Measurements from ENCODE around the gene SCIMP. TPM values are rescaled to one million over a fixed set of nuclear protein-coding genes. Genes with fewer than 3 reads are reported as not detected.
"Not testable (repeated sequence)": the region's sequence is repeated elsewhere in the genome, so short reads cannot be mapped to it uniquely, and the experiment has no call there.

Gene SCIMP
- total and polyA plus RNA-seq, 3 donors from 2014 or later = 0.39 to 2.5 (median 0.50) TPM

DNA sequence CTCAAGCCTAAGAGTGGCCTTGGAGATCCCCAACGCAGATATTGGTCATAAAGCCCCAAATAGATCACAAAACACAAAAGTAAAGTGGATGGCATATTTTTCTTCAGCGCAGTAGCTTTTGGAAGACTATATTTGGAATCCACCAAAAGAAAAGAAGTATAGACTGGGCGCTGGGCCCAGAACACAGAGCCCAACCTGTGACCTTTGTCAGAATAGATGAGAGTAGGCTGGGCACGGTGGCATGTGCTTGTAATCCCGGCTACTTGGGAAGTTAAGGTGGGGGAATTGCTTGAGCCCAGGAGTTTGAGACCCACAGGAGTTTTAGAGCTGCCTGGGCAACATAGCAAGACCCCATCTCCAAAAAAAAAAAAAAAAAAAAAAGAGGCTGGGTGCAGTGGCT is 14.6 kb downstream of the SCIMP start:
- DNase-seq = no peak
- Histone ChIP-seq H3K4me1 (no peaks in the 10 kb centered on the region), H3K4me3 (no peak overlapping the region), H3K9me3 (no peaks in the 10 kb centered on the region), H3K36me3 (ENCODE audit: low read depth, missing control alignments) (no peaks in the 10 kb centered on the region), H3K27me3 (no peaks in the 10 kb centered on the region), H3K27ac (no peak overlapping the region)
- 85 to 90% methylated on average over 5 of the region's 5 CpGs for WGBS, 2 donors
- no peak for TF ChIP-seq CTCF (IDR thresholded peaks at IDR 0.05)
- intact Hi-C loops (cut with DNase I; ENCODE audit: low total_unique reads) = no loop called here

- Histone ChIP-seq H3K36me3 (ENCODE audit: low read depth, missing control alignments) (no peaks in the 10 kb centered on the region), H3K4me1 (no peaks in the 10 kb centered on the region), H3K9me3 (no peaks in the 10 kb centered on the region), H3K27ac (no peak overlapping the region), H3K4me3 (no peak overlapping the region), H3K27me3 (no peaks in the 10 kb centered on the region)
- DNase-seq = no peak
- TF ChIP-seq POLR2A (IDR thresholded peaks at IDR 0.05) = no peak
- TF ChIP-seq CTCF (IDR thresholded peaks at IDR 0.05) = no peak
- intact Hi-C loops (cut with DNase I; ENCODE audit: low total_unique reads) = no loop called here
- 89 to 98% methylated on average over 6 of the region's 6 CpGs for WGBS, 2 donors
Observed at GRCh38 chr17:5219536-5219935, 15.1 kb downstream of the SCIMP start.

DNA sequence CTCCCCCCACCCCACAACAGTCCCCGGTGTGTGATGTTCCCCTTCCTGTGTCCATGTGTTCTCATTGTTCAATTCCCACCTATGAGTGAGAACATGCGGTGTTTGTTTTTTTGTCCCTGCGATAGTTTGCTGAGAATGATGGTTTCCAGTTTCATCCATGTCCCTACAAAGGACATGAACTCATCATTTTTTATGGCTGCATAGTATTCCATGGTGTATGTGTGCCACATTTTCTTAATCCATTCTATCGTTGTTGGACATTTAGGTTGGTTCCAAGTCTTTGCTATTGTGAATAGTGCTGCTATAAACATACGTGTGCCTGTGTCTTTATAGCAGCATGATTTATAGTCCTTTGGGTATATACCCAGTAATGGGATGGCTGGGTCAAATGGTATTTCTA is 17.1 kb downstream of the SCIMP start:
- DNase-seq; intact Hi-C loops (cut with DNase I; ENCODE audit: low total_unique reads); H3K36me3 ChIP-seq (ENCODE audit: low read depth, missing control alignments); H3K9me3 ChIP-seq; H3K4me3 ChIP-seq; H3K27me3 ChIP-seq; H3K27ac ChIP-seq; H3K4me1 ChIP-seq: not testable (repeated sequence)
- 91 to 100% methylated on average over 4 of the region's 5 CpGs for WGBS, 2 donors

DNA sequence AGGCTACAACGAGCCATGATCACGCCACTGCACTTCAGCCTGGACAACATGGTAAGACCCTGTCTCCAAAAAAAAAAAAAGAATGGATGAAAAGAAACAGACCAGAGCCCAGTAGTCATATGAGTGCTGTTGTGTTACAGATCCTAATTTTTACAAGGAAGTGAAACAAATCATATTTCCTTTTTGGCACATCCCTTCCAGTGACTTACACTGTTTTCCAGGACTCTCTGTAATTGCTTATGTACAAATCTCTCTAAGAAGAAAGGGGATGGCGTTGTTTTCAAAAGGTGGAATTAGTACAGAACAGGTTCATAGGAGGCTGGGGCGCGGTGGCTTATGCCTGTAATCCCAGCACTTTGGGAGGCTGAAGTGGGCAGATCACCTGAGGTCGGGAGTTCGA is 23.2 kb downstream of the SCIMP start:
- Histone ChIP-seq H3K36me3 (ENCODE audit: low read depth, missing control alignments) (no peaks in the 10 kb centered on the region), H3K27me3 (no peaks in the 10 kb centered on the region), H3K4me3 (no peak overlapping the region), H3K27ac (no peak overlapping the region), H3K4me1 (no peaks in the 10 kb centered on the region), H3K9me3 (no peaks in the 10 kb centered on the region)
- intact Hi-C loops (cut with DNase I; ENCODE audit: low total_unique reads) = no loop called here
- TF ChIP-seq POLR2A (IDR thresholded peaks at IDR 0.05) = no peak
- no peak for TF ChIP-seq CTCF (IDR thresholded peaks at IDR 0.05)
- no peak for DNase-seq
- WGBS, 2 donors = 93 to 94% methylated on average over 7 of the region's 7 CpGs

- Histone ChIP-seq H3K36me3 (ENCODE audit: low read depth, missing control alignments) (no peaks in the 10 kb centered on the region), H3K9me3 (no peaks in the 10 kb centered on the region), H3K4me1 (no peaks in the 10 kb centered on the region), H3K4me3 (no peak overlapping the region), H3K27ac (no peak overlapping the region), H3K27me3 (no peaks in the 10 kb centered on the region)
- no peak for DNase-seq
- no peak for TF ChIP-seq POLR2A (IDR thresholded peaks at IDR 0.05)
- intact Hi-C loops (cut with DNase I; ENCODE audit: low total_unique reads) = no loop called here
- WGBS, 2 donors = 90 to 94% methylated on average over 8 of the region's 8 CpGs
Observed at GRCh38 chr17:5210614-5211252, 23.9 kb downstream of the SCIMP start.

- intact Hi-C loops (cut with DNase I; ENCODE audit: low total_unique reads) = no loop called here
- Histone ChIP-seq H3K4me3 (no peak overlapping the region), H3K36me3 (ENCODE audit: low read depth, missing control alignments) (no peaks in the 10 kb centered on the region), H3K27ac (no peak overlapping the region), H3K27me3 (no peaks in the 10 kb centered on the region), H3K9me3 (no peaks in the 10 kb centered on the region), H3K4me1 (no peaks in the 10 kb centered on the region)
- DNase-seq = no peak
- no peak for TF ChIP-seq POLR2A (IDR thresholded peaks at IDR 0.05)
- TF ChIP-seq CTCF (IDR thresholded peaks at IDR 0.05) = no peak
- 75 to 94% methylated on average over 5 of the region's 5 CpGs for WGBS, 2 donors
Observed at GRCh38 chr17:5210091-5210490, 24.6 kb downstream of the SCIMP start.

Measured in testis (tissue), 3 donors.